C4-2B (cell line): Measurements from ENCODE around the gene ZNF287.

Experiments
- H3K27ac ChIP-seq: fragments of 450-650 bp; 2 replicates; pipeline ENCODE4 v1.5.1; 2017
- CTCF ChIP-seq: fragments of 450-650 bp; conservative IDR thresholded peaks from 2 replicates; pipeline ENCODE4 v1.5.1; 2017; ENCODE audit warnings: mild to moderate bottlenecking
- ZFX ChIP-seq: fragments of 450-650 bp; IDR thresholded peaks from 2 replicates; pipeline ENCODE4 v1.6.1; 2017

The ZNF287 gene

GRCh38 chr17:16516594-16517051 lies 52.4 kb downstream of the ZNF287 start:
- TF ChIP-seq CTCF (no peak), ZFX (no peak)
- no peak overlapping the region for H3K27ac ChIP-seq

GRCh38 chr17:16515933-16516332 lies 53.1 kb downstream of the ZNF287 start:
- no peak for TF ChIP-seq ZFX
- TF ChIP-seq CTCF, result no peak
- H3K27ac ChIP-seq, result no peak overlapping the region

- TF ChIP-seq ZFX, result no peak
- TF ChIP-seq CTCF, result no peak
Measured at GRCh38 chr17:16513873-16514272, 55.1 kb downstream of the ZNF287 start.

GRCh38 chr17:16512011-16512410 lies 57.0 kb downstream of the ZNF287 start:
- H3K27ac ChIP-seq, result no peak overlapping the region
- no peak for TF ChIP-seq ZFX
- no peak for TF ChIP-seq CTCF

More at GRCh38 chr17:16513873-16514272, 55.1 kb downstream of the ZNF287 start:
- no peak overlapping the region for H3K27ac ChIP-seq

- no peak overlapping the region for H3K27ac ChIP-seq
- TF ChIP-seq ZFX (no peak), CTCF (no peak)
Measured at GRCh38 chr17:16511593-16511992, 57.4 kb downstream of the ZNF287 start.

GRCh38 chr17:16507918-16508533 lies 61.0 kb downstream of the ZNF287 start:
- TF ChIP-seq ZFX (no peak), CTCF (no peak)
- no peak overlapping the region for H3K27ac ChIP-seq

GRCh38 chr17:16506188-16506587 lies 62.8 kb downstream of the ZNF287 start:
- TF ChIP-seq ZFX (no peak), CTCF (no peak; the same call in 1 of the 2 replicates)
- H3K27ac ChIP-seq, result no peak overlapping the region
